Islet of Langerhans (tissue), 1 donor: ENCODE measurements around the gene TRMT10B.

Experiments
- FAIRE-seq: peaks from one replicate; lab custom pipeline; 2011; peaks lifted over from hg19 to GRCh38; lab: Jason Lieb, UNC

TRMT10B gene

GRCh38 chr9:37753489-37754190, at the start of gene TRMT10B:
Gene TRMT10B (plus strand): TSS chr9:37753805. CDS start chr9:37761932, 8,127 bp downstream.
- FAIRE-seq = no peak

- FAIRE-seq = no peak
Observed at GRCh38 chr9:37705787-37706186, 47.8 kb upstream of the TRMT10B start.

GRCh38 chr9:37706290-37706689, 47.3 kb upstream of the TRMT10B start:
- FAIRE-seq = no peak

GRCh38 chr9:37707748-37708147, 45.9 kb upstream of the TRMT10B start:
- no peak for FAIRE-seq

GRCh38 chr9:37710046-37710445, 43.6 kb upstream of the TRMT10B start:
- FAIRE-seq = no peak

- no peak for FAIRE-seq
Observed at GRCh38 chr9:37715260-37715659, 38.3 kb upstream of the TRMT10B start.

- no peak for FAIRE-seq
Observed at GRCh38 chr9:37715991-37716505, 37.6 kb upstream of the TRMT10B start.

- no peak for FAIRE-seq
Observed at GRCh38 chr9:37719526-37719925, 34.1 kb upstream of the TRMT10B start.

GRCh38 chr9:37727013-37727412, 26.6 kb upstream of the TRMT10B start:
- no peak for FAIRE-seq

GRCh38 chr9:37729499-37729898, 24.1 kb upstream of the TRMT10B start:
- FAIRE-seq = no peak

- no peak for FAIRE-seq
Observed at GRCh38 chr9:37730256-37730655, 23.3 kb upstream of the TRMT10B start.

GRCh38 chr9:37730839-37731238, 22.8 kb upstream of the TRMT10B start:
- FAIRE-seq = no peak

- no peak for FAIRE-seq
Observed at GRCh38 chr9:37732086-37732741, 21.4 kb upstream of the TRMT10B start.

GRCh38 chr9:37732952-37733351, 20.7 kb upstream of the TRMT10B start:
- no peak for FAIRE-seq

GRCh38 chr9:37739222-37739621, 14.4 kb upstream of the TRMT10B start:
- FAIRE-seq = no peak

GRCh38 chr9:37740128-37740527, 13.5 kb upstream of the TRMT10B start:
- FAIRE-seq = no peak

- no peak for FAIRE-seq
Observed at GRCh38 chr9:37740631-37741328, 12.8 kb upstream of the TRMT10B start.

GRCh38 chr9:37745970-37746369, 7.6 kb upstream of the TRMT10B start:
- no peak for FAIRE-seq

- FAIRE-seq = no peak
Observed at GRCh38 chr9:37746448-37747270, 6.9 kb upstream of the TRMT10B start.

- peak; percentile 84 for FAIRE-seq
Observed at GRCh38 chr9:37747271-37747753, 6.3 kb upstream of the TRMT10B start.

GRCh38 chr9:37749129-37749528, 4.5 kb upstream of the TRMT10B start:
- FAIRE-seq = no peak

- FAIRE-seq = no peak
Observed at GRCh38 chr9:37751186-37751585, 2.4 kb upstream of the TRMT10B start.
